HFF-Myc (cell line): ENCODE measurements around the gene DDX43.
"Not testable (repeated sequence)": the region's sequence is repeated elsewhere in the genome, so short reads cannot be mapped to it uniquely, and the experiment has no call there.

Experiments used
- DNase-seq: peaks from one replicate; pipeline ENCODE4 v3.0.0-alpha.2; 2011; ENCODE audit warnings: low read depth; ENCODE audit errors: extremely low read depth
- H3K4me3 ChIP-seq: replicated peaks from 2 replicates; pipeline ENCODE4 v1.5.1; 2011; ENCODE audit warnings: low read depth, mild to moderate bottlenecking, control low read depth, low read length
- TF ChIP-seq, protein P1 (sequence below): IDR thresholded peaks from 2 replicates; pipeline ENCODE4 v1.5.1; 2012; ENCODE audit warnings: mild to moderate bottlenecking, low read depth, low read length, control low read depth; ENCODE audit errors: missing control alignments

The DDX43 gene

GRCh38 chr6:73388433-73388799 is 6.2 kb upstream of the DDX43 start:
- DNase-seq: no peak
- TF ChIP-seq, protein P1, sequence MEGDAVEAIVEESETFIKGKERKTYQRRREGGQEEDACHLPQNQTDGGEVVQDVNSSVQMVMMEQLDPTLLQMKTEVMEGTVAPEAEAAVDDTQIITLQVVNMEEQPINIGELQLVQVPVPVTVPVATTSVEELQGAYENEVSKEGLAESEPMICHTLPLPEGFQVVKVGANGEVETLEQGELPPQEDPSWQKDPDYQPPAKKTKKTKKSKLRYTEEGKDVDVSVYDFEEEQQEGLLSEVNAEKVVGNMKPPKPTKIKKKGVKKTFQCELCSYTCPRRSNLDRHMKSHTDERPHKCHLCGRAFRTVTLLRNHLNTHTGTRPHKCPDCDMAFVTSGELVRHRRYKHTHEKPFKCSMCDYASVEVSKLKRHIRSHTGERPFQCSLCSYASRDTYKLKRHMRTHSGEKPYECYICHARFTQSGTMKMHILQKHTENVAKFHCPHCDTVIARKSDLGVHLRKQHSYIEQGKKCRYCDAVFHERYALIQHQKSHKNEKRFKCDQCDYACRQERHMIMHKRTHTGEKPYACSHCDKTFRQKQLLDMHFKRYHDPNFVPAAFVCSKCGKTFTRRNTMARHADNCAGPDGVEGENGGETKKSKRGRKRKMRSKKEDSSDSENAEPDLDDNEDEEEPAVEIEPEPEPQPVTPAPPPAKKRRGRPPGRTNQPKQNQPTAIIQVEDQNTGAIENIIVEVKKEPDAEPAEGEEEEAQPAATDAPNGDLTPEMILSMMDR: no peak
- H3K4me3 ChIP-seq: peak overlapping the region; percentile 50

- peak; percentile 30 for DNase-seq
- H3K4me3 ChIP-seq: peak overlapping the region; percentile 50
- TF ChIP-seq, protein P1: peak; percentile 83
These were observed 5.7 kb upstream of the DDX43 start for GRCh38 chr6:73388800-73389512.

GRCh38 chr6:73389854-73390253 is 4.8 kb upstream of the DDX43 start:
- H3K4me3 ChIP-seq: no peak overlapping the region
- DNase-seq: no peak
- TF ChIP-seq, protein P1: no peak

DNA sequence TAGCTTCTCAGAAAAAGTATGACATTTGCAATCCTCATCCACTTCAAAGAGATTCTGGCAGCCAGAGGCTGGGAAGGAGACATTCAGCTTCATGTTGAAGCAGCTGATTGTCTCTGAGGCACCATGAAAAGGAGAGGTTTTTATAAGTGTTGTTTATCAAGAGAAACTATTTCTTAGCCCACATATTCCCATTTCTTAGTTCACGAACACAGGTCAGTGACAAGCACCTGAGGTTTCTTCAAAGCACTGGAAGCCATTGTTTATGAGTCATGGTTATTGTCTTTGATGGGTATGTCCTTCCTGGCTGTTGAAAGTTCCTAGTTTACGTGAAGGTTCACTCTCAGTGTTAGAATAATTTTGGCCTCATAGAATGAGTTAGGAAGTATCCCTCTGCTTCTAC is 3.0 kb upstream of the DDX43 start:
- DNase-seq: no peak
- no peak overlapping the region for H3K4me3 ChIP-seq
- TF ChIP-seq, protein P1: no peak

GRCh38 chr6:73392188-73392587 is 2.4 kb upstream of the DDX43 start:
- not testable (repeated sequence) for DNase-seq

DNA sequence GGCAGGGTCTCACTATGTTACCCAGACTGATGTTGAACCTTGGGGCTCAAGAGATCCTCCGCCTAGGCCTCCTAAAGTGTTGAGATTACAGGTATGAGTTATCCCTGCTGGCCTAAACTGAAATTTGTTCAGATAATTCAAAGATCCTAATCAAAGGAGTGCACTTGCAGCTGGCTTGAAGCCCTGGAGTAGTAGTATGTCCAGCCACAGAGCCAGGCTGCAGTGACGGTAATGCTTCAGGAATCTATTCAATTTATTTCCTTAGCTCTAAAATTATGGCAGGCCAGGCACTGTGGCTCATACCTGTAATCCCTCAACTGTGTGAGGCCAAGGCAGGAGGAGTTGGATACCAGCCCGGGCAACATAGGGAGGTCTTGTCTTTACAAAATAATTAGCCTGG is 1.4 kb upstream of the DDX43 start:
- no peak for DNase-seq
- TF ChIP-seq, protein P1: no peak
- H3K4me3 ChIP-seq: no peak overlapping the region

More at GRCh38 chr6:73392188-73392587, 2.4 kb upstream of the DDX43 start:
- H3K4me3 ChIP-seq: not testable (repeated sequence)

GRCh38 chr6:73395875-73396274 is 1.2 kb downstream of the DDX43 start:
- H3K4me3 ChIP-seq: no peak overlapping the region
- no peak for DNase-seq
- TF ChIP-seq, protein P1: no peak
